WERI-Rb-1 (cell line): ENCODE data around the gene HLA-C.

ENCODE experiments used
- DNase-seq: peaks from one replicate; pipeline ENCODE4 v3.0.0-alpha.2; 2020
- H3K27ac ChIP-seq: fragments of 250-450 bp; sonication (Bioruptor Pico); 2 replicates; pipeline ENCODE4 v1.5.1; 2020; ENCODE audit warnings: mild to moderate bottlenecking, moderate library complexity
- H3K27me3 ChIP-seq: fragments of 250-450 bp; sonication (Bioruptor Pico); 2 replicates; pipeline ENCODE4 v1.5.1; 2021; ENCODE audit warnings: mild to moderate bottlenecking, low read depth, moderate library complexity; ENCODE audit not compliant: insufficient read depth, severe bottlenecking
- H3K36me3 ChIP-seq: fragments of 250-450 bp; sonication (Bioruptor Pico); 2 replicates; pipeline ENCODE4 v1.5.1; 2020; ENCODE audit warnings: mild to moderate bottlenecking, moderate library complexity
- H3K4me3 ChIP-seq: 2 replicates; pipeline ENCODE4 v1.5.1; 2011; ENCODE audit warnings: low read depth, mild to moderate bottlenecking, control low read depth, low read length
- H3K9me3 ChIP-seq: fragments of 250-450 bp; sonication (Bioruptor Pico); 2 replicates; pipeline ENCODE4 v1.5.1; 2021; ENCODE audit warnings: mild to moderate bottlenecking, moderate library complexity; ENCODE audit not compliant: severe bottlenecking
- TF ChIP-seq, protein P1 (sequence below): IDR thresholded peaks from 2 replicates; pipeline ENCODE4 v1.5.1; 2011; ENCODE audit warnings: low read depth, mild to moderate bottlenecking, control low read depth, inconsistent platforms, low read length

The HLA-C gene

GRCh38 chr6:31271641-31272357, at the start of gene HLA-C:
Gene HLA-C (minus strand): TSS chr6:31272092. CDS start chr6:31272071, 21 bp downstream.
- TF ChIP-seq, protein P1, sequence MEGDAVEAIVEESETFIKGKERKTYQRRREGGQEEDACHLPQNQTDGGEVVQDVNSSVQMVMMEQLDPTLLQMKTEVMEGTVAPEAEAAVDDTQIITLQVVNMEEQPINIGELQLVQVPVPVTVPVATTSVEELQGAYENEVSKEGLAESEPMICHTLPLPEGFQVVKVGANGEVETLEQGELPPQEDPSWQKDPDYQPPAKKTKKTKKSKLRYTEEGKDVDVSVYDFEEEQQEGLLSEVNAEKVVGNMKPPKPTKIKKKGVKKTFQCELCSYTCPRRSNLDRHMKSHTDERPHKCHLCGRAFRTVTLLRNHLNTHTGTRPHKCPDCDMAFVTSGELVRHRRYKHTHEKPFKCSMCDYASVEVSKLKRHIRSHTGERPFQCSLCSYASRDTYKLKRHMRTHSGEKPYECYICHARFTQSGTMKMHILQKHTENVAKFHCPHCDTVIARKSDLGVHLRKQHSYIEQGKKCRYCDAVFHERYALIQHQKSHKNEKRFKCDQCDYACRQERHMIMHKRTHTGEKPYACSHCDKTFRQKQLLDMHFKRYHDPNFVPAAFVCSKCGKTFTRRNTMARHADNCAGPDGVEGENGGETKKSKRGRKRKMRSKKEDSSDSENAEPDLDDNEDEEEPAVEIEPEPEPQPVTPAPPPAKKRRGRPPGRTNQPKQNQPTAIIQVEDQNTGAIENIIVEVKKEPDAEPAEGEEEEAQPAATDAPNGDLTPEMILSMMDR = peak; percentile 35
- H3K36me3 ChIP-seq = peaks cover 21% of the 10 kb centered on the region
- H3K9me3 ChIP-seq = no peaks in the 10 kb centered on the region
- H3K4me3 ChIP-seq = peak within 1 kb of the TSS; percentile 91
- H3K27ac ChIP-seq = peak within 1 kb of the TSS; percentile 74
- peak; percentile 98 for DNase-seq
- H3K27me3 ChIP-seq = no peaks in the 10 kb centered on the region

- Histone ChIP-seq H3K27ac (no peak overlapping the region), H3K9me3 (no peaks in the 10 kb centered on the region), H3K36me3 (no peaks in the 10 kb centered on the region), H3K4me3 (no peak overlapping the region), H3K27me3 (peaks cover 38% of the 10 kb centered on the region)
- TF ChIP-seq, protein P1 = no peak
- DNase-seq = no peak
These were observed 49.3 kb upstream of the HLA-C start for GRCh38 chr6:31321005-31321707.

GRCh38 chr6:31317036-31317435, 45.1 kb upstream of the HLA-C start:
- Histone ChIP-seq H3K36me3 (no peaks in the 10 kb centered on the region), H3K27ac (no peak overlapping the region), H3K27me3 (peaks cover 13% of the 10 kb centered on the region), H3K9me3 (no peaks in the 10 kb centered on the region), H3K4me3 (no peak overlapping the region)
- DNase-seq = no peak
- TF ChIP-seq, protein P1 = no peak

DNA sequence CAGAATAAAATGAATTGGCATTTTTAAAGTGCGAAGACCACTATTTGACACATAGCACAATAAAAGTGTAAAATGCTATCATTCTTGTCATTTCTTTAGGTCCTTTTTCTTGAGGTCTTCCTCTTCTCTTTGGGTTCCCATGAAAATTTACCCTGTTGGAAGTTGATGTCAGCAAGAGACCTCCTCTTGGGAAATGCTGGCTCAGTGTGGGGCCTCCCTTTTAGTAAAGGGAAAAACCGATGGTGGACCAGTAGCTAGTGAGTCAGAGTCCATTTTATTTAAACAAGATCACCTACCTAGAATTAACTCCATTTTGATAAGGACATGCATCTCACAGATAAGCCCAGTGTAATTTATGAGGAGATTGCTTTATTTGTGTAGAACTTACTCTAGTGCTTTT, 37.7 kb upstream of the HLA-C start:
- H3K4me3 ChIP-seq = no peak overlapping the region
- no peaks in the 10 kb centered on the region for H3K36me3 ChIP-seq
- H3K27me3 ChIP-seq = peaks cover 37% of the 10 kb centered on the region
- no peak for DNase-seq
- H3K27ac ChIP-seq = no peak overlapping the region
- H3K9me3 ChIP-seq = peaks cover 5% of the 10 kb centered on the region
- TF ChIP-seq, protein P1 = no peak

DNA sequence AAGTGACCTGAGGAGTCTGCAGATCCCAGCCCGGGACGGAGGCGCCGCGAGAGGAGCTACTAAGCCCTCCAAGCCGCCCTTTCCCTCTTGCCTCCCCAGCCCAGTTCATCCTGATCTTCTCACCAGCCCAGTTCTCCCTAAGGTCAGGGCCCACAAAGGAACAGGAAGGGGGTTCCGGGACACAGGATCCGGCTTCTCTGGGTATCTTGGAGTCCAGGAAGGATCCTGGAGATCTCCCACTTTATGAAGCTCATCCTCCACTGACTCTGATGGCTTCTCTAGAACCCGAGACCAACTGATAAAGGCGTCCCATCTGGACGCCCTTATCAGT, 36.9 kb upstream of the HLA-C start:
- H3K27ac ChIP-seq = no peak overlapping the region
- TF ChIP-seq, protein P1 = no peak
- no peak overlapping the region for H3K4me3 ChIP-seq
- peaks cover 41% of the 10 kb centered on the region for H3K27me3 ChIP-seq
- H3K9me3 ChIP-seq = peaks cover 5% of the 10 kb centered on the region
- no peak for DNase-seq
- H3K36me3 ChIP-seq = no peaks in the 10 kb centered on the region
